Activated CD4-positive, alpha-beta T cell treated with anti-CD3 and anti-CD28 coated beads, Interleukin-2, amount 50 U/mL, for 24 hours (primary cell): Measurements from ENCODE around the gene COL6A3.

Experiments used
- DNase-seq, 2 donors: peaks; one replicate each; pipeline ENCODE4 v3.0.0-alpha.2; 2020; ENCODE audit warnings: low read depth in 1 of 2, low spot score in 1 of 2

COL6A3 gene

GRCh38 chr2:237350070-237350469, 63.9 kb downstream of the COL6A3 start:
- DNase-seq, result no peak

DNA sequence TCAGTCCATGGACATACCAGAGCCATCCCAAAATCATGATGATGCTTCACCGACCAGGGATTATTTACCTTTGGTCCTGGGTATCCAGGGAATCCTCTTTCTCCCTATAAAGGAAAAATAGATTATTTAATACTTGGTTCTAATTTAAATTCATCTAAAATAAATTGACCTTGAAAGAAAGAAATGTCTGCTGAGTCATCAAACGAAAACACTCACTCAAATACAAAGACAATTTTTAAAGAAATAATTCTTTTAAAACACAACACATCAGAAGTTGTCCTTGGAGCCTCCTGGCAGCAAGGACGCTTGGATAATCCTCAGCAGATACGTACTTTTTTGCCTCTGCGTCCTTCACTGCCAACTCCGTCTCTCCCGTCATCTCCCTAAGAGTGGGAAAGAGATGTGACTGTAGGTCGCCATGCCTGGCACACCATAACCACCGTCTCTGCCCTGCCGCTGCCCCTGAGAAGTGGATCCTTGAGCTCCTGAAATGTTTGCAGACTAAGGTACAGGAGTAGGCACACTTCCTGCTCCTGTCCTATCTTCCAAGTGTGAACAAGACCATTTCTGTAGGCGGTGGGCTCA, 65.6 kb downstream of the COL6A3 start:
- no peak for DNase-seq

- no peak for DNase-seq
These were observed 67.9 kb downstream of the COL6A3 start for GRCh38 chr2:237345891-237346640.

DNA sequence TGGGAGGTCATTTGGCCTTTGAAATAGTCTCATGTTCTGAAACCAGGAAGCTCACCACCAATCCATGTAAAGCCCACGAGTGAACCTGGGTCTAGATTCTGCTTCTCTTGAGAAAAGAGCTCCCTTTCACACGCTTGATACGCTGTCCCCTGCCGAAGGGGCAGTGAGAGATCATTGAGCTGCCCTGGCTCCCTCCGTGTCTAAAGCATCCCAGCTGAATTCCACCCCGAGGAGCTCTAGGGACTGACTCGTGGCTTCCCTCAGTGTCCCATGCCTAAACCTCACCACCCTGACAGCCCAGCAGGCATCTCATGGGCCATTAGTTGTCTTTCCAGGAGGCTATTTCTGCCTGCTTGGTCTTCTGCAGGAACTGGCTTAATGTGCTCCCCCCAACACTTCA, 68.6 kb downstream of the COL6A3 start:
- no peak for DNase-seq

DNA sequence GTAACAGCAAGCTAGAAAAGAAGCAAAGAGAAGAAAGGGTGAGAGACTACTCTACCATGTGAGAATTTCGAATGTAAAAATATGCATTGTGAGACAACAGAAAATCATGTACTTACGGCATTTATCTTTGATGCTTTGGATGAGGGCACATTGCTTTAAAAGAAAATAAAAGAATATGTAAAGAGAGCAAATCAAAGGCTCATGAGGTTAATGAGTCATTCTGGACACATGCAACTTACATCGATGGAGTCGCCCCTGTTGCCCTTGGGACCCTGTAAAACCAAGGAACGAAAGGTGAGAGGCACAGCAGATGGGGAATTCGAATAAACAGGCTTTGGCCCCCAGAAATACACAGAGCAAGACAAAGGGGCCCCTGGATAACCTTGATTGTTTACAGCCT, 69.0 kb downstream of the COL6A3 start:
- DNase-seq, result no peak

DNA sequence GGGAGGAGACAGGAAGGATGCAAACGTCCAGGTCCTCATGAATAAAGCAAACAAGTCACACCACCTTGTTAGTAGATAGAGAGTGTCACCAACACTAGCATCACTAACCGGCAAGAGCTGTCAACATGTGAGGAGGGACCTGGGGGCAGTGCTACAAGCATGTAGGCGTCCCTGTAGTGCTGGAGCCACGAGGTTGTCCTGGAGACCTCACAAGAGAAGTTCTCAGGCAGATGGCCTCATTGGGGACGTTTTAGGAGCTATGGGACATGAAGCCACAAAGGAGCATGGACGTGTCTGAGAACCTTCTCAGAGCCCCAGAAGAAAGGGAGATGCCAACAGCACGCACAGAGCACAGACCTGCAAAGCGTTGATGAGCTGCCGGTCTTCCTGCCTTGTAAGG, 70.0 kb downstream of the COL6A3 start:
- DNase-seq, result no peak

GRCh38 chr2:237341872-237342271, 72.1 kb downstream of the COL6A3 start:
- no peak for DNase-seq

DNA sequence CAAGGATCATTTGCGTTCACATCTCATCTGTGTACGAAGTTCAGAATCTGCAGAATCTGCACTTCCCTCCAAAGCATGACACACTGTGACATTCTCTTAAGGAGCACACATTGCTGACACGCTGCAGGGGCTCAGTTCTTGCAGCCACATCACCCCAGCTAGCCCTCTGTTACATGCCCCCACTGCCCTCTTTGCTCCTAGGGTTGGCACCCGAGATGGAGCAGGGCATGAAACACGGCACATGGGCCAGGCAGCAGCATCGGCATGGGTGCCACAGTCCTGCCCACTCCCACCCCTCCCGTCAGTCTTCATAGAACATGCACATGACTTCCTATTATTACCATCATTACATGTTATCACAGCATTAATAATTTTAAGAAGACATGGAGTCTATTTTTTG, 76.4 kb downstream of the COL6A3 start:
- no peak for DNase-seq

DNA sequence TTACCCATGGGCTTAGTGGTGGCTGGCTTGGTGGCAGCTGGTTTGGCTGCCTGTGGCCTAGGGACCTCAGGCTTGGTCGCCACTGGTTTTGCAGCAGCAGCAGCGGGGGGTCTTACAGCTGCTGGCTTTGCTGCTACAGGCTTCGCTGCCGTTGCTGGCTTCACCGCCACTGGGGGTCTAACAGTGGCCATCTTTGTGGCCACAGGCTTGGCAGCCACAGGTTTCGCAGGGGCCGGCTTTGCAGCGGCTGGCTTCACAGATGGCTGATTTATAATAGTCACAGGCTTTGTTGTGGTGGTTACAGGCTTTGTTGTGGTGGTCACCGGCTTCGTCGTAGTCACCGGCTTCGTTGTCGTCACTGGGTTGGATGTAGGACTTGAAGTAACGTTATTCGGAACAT, 77.8 kb downstream of the COL6A3 start:
- no peak for DNase-seq

- DNase-seq, result no peak
These were observed 80.2 kb downstream of the COL6A3 start for GRCh38 chr2:237333748-237334147.

GRCh38 chr2:237330541-237330940, 83.4 kb downstream of the COL6A3 start:
- no peak for DNase-seq

DNA sequence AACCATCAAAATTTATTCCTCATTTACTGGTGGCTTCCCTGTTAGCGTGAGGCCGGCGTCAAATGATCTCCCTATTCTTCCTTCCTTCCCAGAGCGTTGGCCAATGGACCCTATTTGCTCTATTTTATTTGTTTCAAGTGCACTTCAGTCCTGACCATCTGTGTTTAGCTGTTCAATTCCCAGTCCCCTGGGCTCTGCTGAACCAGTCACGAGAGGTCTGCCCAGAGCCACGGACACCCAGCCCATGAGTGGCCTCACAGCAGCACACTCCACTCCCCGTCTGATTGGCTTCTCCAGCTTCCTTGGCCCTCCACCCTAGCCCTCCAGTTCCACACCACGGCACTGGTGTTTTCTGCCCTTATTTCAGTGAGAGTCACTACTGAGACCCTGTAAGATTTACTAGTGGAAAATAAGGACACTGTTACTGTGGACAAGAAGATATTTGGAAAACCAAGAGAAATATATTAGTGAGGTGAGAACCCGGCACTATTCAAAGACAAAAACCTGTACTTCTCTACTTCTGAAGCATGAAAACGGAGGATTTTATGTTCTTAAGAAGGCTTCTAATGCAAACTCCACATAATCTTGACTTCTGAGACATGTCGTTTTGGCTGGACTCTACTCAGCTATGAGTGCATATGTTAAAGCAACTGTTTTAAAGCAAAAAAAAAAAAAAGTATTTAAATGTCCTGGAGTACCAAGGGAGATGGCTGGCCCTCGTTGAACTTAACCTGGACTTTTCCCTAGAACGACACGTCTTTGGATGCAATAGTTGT, 86.6 kb downstream of the COL6A3 start:
- DNase-seq, result no peak

DNA sequence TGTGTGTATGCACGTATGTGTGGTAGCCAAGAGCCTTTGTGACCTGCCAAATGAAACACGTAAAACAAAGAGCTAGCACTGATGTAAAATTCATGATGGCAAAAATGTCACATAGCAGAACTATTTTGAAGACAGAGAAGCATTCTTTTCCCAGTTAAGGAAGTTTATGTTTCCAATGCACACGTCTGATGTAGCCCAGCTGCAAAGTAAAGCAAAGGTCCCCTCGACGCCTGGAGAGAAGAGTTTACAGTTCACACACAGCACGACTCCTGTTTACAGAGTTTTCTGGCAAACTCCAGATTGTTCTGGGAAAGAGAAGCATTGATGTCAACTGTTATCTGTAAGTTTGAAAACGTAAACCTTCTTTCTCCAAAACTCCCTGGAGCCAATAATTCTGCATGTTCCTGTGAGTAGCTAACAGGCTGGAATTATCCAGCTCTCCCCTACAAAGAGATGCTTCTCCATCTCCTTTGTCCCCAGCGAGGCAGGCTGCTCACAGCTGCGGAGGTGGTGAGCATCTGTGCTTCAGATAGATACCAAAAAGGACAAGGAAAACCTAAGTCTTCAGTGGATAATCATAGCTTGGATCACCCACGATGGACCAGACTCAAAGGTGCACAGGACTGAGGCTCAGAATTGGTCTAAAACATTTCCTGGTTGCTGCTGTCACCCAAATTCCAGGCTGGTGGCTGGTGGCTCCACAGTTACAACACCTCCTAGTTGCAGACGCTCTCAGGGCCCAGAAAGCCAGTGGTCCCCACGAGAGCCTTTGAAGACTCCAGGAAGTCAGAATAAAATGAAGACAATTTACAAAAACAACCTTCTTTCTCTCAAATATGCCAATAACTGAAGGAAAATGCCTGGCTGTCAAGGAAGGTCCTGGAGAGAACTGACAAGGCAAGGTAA, 87.4 kb downstream of the COL6A3 start:
- DNase-seq, result no peak

GRCh38 chr2:237324837-237325236, 89.1 kb downstream of the COL6A3 start:
- no peak for DNase-seq

- DNase-seq, result no peak
These were observed 89.5 kb downstream of the COL6A3 start for GRCh38 chr2:237324405-237324831.

DNA sequence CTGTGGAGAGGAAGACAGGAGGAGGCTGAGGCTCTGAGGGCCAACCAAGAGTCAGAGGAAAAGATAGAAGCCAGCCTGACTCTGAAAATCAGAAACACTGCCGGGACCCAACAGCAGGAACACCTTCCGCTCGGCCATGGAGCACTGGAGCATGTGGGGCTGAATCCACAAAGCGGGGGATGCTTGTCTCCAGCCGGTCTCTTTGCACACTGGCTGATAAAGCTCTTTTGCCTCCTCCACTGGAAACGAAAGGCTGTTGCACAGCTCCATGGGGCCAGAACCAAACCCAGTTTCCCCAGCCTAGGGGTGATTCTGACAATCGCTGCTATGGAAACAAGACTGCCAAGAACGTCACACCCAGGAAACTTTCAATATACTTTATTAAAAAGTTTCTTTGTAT, 90.3 kb downstream of the COL6A3 start:
- DNase-seq, result no peak

DNA sequence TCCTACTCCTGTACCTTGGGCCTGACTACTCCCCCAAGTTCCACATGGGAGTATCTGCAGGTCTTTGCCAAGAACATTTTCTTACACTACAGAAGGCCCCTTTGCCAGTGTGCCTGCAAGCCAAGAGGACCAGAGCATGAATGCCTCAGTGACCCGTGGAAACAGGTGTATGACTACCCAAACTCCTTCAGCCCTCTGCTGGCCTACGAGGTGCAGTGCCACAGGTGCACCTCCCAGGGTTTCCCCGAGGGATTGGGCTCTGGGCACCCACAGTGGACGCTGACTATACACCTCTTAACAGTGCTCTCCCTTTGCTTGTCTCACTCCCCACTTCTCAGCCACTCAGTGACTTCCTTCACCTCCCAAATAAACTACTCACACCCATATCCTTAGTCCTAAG, 91.4 kb downstream of the COL6A3 start:
- no peak for DNase-seq

GRCh38 chr2:237321746-237322145, 92.2 kb downstream of the COL6A3 start:
- DNase-seq, result no peak

DNA sequence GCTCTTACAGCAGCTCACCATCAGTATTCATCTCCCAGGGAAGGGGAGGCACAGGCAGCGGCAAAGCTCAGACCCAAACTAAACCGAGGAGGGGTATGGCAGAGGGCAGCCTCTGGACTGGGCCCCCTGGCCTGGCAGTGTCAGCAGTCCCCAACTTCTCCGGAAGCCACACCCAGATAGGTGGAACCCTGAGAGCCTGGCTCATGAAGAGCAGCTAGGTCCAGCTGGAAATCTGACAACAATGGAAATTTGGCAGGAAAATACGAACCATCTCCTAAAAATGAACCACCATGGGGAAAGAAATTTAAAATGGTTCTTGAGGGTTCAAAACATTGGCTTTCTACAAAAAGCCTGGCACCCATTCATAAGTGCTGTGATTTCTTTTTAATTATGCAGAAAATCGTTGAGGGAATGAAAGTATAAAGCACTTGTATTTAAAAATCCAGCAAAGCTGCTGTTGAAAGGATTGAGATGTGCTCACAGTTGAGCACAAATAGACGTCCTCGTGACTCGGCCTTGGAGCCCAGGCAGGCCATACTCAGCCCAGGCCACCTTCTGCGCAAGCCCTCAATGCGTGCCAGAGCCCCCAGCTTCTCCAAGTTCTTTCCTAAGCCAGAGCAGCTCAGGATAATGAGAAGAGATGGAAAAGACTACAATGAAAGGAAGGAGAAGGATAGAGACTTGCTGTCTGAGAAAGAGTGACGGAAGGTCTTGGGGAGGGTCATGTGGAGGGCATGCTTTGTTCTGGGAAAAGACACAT, 93.0 kb downstream of the COL6A3 start:
- no peak for DNase-seq

DNA sequence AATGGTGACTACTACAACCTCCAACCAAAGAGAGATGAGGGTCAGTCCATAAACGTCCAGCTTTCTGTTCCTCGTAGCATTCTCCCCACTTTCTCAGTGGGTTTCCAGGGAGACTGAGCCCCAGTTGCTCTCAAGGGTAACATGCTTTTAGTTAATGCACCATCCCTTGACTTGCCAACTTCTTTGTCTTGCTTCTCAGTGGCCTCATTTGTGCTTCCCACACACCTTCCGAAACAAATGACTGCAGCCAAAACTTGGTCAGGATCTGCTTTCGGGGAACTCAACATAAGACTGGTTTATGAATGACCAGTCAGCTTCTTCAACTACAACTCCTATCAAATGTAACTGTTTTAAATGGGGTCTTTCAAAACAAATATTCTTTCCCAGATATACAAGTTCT, 94.1 kb downstream of the COL6A3 start:
- DNase-seq, result no peak
